HL-60/S4 (cell line): ENCODE measurements around the gene TSEN2.
"Not testable (repeated sequence)": the region's sequence is repeated elsewhere in the genome, so short reads cannot be mapped to it uniquely, and the experiment has no call there.

ENCODE experiments used
- in situ Hi-C: fragments of 300-500 bp; cut with MboI; formaldehyde crosslinking; loops from 2 replicates; pipeline ENCODE4 v1.14.3; 2022; ENCODE audit warnings: low sequenced_read_pairs

Gene TSEN2

DNA sequence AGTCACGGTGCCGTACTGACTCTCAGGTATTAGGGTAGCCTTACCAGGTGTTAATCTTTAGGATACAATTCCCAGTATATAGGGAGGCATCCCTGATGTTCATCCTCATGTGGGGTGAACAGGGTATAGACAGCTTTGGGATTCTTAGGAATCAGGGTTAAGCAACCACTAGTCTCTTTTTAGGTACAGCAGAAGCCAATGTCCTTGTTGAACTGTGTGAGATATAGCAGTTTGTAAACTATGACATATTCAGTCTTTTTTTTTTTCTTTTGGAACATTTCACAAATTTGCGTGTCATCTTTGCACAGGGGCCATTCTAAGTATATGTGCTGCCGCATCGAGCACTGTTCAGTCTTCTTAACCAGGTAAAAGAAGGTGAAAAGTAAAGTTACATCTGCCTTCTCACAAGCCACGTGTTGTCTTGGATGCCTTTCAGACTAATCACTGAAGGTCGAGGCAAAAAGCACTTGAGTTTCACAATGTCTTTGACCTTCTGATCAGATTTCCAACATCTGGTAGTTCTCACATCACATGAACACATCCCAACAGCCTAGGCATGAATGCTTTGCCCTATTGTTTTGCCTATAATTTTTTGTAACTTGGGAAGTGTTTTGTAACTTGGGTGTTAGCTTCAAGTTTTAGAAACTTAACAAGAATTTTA, 17.2 kb downstream of the TSEN2 start:
- in situ Hi-C loops, result no loop called here

GRCh38 chr3:12503126-12503957, 19.1 kb downstream of the TSEN2 start:
- in situ Hi-C loops, result no loop called here

GRCh38 chr3:12506201-12506709, 22.0 kb downstream of the TSEN2 start:
- in situ Hi-C loops, result no loop called here

DNA sequence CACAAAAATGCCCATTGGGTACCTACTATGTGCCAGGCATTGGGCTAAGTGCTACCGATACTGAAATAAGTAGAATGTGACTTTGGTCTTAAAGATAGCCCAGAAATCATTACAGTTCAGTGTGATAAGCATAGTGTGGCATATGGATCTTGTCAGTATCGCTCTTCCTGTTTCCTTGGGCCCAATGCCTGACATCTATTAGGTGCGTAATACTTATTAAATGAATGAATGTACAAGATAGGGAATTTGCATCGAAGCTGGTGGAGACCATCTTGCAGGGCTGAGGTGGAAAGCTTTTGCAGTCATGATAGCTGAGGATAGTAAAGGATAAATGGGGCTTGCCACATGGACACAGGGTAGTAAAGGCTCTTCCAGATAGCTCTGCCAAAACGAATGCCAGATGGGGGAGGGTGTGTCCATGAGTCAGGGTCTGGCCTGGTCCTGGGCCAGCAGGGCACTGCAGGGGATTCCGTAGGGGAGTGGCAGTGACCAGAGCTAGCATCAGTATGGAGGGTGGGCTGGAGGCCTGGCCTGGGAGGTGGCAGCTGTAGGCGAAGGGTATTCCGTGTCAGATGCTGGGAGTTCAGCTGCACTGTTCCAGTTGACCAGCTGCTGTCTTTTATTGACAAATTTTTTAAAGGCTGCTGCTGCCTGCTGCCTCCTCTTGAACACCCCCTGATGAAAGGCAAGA, 23.5 kb downstream of the TSEN2 start:
- in situ Hi-C loops, result no loop called here

- in situ Hi-C loops, result no loop called here
These were observed 24.0 kb downstream of the TSEN2 start for GRCh38 chr3:12508291-12508700.

DNA sequence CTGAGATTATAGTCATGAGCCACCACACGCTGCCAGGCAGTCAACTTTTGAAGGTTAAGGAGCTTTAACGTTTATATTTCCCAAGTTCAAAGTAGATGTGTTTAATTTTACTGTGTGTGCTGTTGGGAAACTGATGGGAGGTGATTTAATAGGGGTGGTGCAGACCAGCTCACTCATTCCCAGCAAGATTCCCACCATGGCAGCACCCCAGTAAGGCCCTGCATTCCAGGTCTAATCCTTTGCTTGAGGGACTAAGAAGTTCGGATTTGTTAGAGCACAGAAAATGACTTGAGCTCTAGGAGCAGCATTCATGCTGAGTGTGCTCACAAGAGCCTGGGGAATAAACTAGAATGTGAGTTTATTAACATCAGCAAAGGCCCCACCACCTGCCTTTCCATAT, 25.2 kb downstream of the TSEN2 start:
- in situ Hi-C loops, result no loop called here

DNA sequence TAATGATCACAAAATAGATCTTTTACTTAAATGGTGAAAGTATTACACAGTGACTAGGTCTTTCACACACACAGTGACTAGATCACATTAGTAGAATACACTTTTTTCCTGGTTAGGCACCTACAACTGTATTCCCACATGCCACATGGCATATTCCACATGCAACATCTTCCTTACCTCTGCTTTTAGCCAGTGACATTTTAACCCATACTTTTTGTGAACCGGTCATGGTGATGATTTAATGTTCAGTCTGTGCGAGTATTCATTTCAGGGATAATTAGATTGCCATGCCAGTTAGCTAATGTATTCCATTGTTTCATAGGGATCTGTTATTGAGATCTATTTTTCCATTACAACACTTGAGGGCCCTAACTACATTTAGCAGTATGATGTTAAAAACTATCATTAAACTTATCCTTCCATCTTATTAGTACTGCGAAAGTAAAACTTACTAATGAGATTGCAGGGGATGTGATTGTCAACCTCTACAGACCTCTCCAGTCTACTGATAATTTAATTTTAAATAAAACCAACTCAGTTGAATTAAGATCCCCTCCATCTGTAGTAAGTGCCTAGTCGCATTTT, 28.3 kb downstream of the TSEN2 start:
- in situ Hi-C loops, result no loop called here

GRCh38 chr3:12513694-12514446, 29.6 kb downstream of the TSEN2 start:
- in situ Hi-C loops, result no loop called here

DNA sequence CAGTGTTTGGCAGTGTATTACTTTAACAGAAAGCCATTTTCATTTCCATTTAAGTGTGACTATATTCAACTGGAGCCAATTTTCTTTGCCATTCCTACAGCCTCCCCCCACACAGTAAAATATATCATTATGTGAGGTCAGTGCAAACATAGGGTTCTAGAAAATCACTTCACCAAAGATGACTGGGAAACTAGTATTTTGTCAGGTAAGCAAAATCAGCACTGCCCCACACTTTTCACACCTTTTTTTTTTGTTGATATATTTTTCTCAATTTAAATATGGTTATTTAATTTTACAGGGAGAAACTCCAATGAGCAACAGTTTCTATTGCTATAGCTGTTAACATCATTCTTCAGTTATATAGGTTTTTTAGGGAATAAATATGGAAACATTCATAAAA, 31.4 kb downstream of the TSEN2 start:
- in situ Hi-C loops, result no loop called here

GRCh38 chr3:12516873-12517272, 32.6 kb downstream of the TSEN2 start:
- in situ Hi-C loops, result no loop called here

DNA sequence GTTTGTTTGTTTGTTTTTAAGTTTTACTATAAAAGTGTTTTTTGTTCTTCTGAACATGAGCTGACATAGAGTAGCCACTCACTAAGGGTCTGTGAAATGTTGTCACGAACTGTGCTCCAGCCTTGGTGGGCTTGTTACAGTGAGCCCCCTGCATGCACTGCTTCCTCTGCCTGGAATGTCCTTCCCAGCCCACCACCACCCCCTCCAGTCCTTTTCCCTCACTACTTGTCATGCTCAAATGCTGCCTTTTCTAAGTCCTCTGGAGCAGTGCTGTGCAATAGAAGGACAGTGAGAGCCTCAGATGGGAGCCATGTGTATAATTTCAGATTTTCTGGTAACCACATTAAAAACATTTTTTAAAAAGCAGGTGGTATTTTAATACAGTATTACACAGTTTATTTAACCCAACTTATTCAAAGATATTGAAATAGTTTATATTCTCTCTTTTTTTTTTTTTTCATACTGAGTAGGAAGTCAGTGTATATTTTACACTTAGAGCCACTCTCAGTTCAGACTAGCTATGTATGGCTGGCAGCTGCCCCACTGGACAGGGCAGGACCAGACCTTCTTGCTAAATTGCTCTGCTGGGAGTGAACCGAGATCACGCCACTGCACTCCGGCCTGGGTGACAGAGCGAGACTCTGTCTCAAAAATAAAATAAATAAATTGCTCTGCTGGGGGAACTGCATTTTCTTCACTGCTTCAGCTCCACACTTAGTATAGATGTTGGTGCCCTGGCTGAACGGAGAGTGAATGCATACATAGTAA, 34.2 kb downstream of the TSEN2 start:
- in situ Hi-C loops, result no loop called here

DNA sequence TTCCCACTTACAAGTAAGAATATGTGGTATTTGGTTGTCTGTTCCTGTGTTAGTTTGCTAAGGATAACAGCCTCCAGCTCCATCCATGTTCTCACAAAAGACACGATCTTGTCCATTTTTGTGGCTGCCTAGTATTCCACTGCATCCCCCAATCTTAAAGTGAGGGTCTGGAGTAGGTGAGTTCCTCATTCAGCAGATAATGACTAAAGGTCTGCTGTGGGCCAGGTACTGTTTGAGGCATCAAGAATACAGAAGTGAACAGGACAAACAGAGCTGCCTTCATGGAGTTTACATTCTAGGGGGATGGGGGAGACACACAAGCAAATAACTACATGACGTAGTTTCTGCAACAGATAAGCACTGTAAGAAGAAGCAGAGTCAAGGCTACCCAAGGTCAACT, 36.7 kb downstream of the TSEN2 start:
- in situ Hi-C loops, result no loop called here

DNA sequence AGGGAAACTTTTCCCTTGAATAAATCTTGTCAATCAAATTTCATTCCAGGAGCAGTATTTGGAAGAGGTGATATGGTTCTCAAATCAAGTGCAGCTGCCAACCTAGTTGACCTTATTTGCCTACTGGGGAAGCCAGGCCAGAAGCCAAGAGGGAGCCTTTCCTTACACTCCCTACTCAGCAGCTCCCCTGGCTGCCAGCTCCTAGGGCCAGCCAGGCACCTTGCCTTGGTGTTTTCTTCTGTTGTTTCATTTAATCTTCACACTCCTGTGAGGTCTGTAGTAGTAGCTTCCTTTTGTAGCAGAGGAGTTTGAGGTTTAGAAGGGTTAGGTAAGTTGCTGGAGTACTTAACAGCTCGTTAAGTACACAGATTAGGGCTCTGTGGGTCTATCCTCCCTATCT, 38.4 kb downstream of the TSEN2 start:
- in situ Hi-C loops, result no loop called here

GRCh38 chr3:12527757-12528143, 43.5 kb downstream of the TSEN2 start:
- in situ Hi-C loops, result no loop called here

GRCh38 chr3:12532182-12532581, 47.9 kb downstream of the TSEN2 start:
- in situ Hi-C loops, result no loop called here

DNA sequence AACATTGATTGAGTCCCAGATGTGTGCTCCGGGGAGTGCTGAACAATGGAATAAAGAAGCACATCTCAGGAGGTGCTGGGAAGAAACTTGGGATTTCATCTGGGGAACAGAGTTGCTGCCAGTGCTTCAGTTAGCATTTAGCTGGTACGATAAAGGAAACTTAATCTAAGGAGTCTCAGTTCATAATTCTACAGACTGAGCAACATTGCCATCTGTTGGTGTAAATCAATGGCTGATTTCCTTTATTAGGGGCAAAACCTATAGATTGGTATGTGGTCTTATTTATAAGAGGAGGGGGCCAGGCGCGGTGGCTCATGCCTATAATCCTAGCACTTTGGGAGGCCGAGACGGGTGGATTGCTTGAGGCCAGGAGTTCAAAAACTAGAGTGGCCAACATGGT, 52.1 kb downstream of the TSEN2 start:
- in situ Hi-C loops, result no loop called here

- in situ Hi-C loops, result no loop called here
These were observed 57.3 kb downstream of the TSEN2 start for GRCh38 chr3:12541625-12542024.

DNA sequence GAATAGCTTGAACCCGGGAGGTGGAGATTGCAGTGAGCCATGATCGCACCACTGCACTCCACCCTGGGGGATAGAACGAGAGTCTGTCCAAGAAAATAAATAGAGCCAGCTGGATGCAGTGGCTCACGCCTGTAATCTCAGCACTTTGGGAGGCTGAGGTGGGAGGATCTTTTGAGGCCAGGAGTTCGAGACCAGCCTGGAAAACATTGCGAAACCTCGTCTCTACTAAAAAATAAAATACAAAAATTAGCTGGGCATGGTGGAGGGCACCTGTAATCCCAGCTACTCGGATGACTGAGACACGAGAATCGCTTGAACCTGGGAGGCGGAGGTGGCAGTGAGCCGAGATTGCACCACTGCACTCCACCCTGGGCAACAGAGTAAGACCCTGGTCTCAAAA, 59.2 kb downstream of the TSEN2 start:
- in situ Hi-C loops, result not testable (repeated sequence)

- in situ Hi-C loops, result no loop called here
These were observed 60.6 kb downstream of the TSEN2 start for GRCh38 chr3:12544652-12545472.
